GM19351 (cell line): ENCODE results near the gene SFSWAP.
"Not testable (repeated sequence)": the region's sequence is repeated elsewhere in the genome, so short reads cannot be mapped to it uniquely, and the experiment has no call there.

Experiments
- ATAC-seq: cut with Tn5 transposase; IDR thresholded peaks from one replicate; pipeline ENCODE4 v1.9.1; 2021; ENCODE audit warnings: mild to moderate bottlenecking, moderate library complexity; ENCODE audit not compliant: unreplicated experiment

SFSWAP gene

GRCh38 chr12:131679186-131679585 lies 31.7 kb upstream of the SFSWAP start:
- not testable (repeated sequence) for ATAC-seq

DNA sequence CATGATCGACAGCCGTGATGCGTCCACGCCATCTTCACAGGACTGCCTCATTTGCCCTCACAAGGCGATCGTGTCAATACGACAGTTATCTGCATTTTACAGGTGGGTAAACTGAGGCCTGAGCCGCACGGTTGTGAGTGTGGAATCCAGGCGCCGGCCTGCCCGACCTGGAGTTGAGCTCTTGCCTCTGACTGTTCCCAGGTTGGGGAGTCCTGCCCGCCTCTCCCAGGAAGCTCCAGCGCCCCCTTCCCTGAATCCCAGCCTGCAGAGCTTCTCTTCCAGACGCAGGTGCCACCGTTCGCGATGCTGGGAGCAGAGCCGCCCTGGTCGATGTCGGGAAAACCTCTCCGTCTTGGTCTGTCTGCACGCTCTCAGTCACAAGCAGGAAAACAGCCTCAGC lies 31.1 kb upstream of the SFSWAP start:
- ATAC-seq, result not testable (repeated sequence)

GRCh38 chr12:131680392-131681256 lies 30.3 kb upstream of the SFSWAP start:
- not testable (repeated sequence) for ATAC-seq

DNA sequence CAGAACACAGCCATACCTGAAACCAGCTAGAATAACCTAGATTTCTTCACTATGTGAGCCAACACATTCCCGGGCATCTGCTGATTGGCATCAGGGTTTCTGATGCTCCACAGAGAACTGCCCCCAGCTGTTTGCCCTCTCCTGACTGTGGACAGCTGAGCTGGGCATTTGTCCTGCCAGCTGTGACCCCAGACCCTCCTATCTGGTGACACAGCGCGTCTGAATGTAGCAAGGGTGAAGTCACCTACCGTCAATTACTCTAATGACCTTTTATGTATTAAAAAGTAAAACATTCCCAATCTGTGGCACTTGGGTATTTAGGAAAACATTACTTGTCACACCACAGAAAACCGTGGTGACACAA lies 29.7 kb upstream of the SFSWAP start:
- ATAC-seq, result no peak

DNA sequence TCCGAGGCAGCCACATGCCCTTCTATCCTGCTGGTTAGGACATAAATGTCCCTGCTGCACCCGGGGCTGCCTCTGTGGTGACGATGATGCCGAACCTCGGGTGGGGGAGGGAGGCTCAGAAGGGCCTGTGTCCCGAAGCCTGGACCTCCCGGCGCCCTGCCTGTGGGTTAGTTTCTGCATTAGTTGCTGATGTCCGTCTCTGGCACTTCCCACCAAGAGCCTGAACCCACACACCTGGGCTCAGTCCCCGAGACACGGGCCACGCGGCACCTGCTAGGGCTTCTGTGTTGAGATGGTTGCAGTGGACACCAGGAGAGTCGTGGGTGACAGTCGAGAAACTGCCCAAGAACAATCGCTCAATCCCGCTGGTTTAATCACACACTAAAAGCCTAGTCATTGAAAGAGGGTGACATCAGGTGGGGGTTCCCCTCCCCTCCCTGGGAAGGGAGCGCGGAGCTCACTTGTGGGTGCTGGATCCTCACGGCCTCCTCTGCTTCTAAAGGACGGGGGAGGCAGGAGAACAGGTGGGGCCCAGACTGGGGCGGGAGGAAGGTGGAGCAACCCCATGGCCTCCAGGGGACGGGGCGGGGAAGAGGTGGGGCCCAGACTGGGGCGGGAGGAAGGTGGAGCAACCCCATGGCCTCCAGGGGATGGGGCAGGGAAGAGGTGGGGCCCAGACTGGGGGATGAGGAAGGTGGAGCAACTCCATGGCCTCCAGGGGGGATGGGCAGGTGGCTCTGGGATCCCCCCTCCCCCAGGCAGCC lies 29.0 kb upstream of the SFSWAP start:
- peak; percentile 99 for ATAC-seq

DNA sequence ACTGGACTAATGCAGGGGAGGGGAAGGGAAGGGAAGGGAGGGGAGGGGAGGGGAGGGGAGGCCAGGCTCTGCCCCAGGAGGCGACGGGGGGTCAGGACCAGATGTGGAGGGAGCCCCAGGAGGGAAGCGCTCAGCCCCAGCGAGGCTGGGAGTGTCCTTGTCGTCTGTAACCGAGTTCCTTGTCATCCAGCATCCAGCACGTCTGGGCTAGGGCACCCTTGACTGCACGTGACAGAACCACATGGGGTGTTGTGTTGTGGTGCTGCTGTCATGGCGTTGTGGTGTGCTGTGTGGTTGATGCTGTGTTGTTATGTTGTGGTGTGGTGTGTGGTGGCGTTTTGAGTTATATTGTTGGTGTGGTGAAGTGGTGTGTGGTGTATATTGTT lies 28.4 kb upstream of the SFSWAP start:
- no peak for ATAC-seq

GRCh38 chr12:131683266-131684014 lies 27.4 kb upstream of the SFSWAP start:
- no peak for ATAC-seq

GRCh38 chr12:131684015-131684725 lies 26.7 kb upstream of the SFSWAP start:
- ATAC-seq, result no peak

DNA sequence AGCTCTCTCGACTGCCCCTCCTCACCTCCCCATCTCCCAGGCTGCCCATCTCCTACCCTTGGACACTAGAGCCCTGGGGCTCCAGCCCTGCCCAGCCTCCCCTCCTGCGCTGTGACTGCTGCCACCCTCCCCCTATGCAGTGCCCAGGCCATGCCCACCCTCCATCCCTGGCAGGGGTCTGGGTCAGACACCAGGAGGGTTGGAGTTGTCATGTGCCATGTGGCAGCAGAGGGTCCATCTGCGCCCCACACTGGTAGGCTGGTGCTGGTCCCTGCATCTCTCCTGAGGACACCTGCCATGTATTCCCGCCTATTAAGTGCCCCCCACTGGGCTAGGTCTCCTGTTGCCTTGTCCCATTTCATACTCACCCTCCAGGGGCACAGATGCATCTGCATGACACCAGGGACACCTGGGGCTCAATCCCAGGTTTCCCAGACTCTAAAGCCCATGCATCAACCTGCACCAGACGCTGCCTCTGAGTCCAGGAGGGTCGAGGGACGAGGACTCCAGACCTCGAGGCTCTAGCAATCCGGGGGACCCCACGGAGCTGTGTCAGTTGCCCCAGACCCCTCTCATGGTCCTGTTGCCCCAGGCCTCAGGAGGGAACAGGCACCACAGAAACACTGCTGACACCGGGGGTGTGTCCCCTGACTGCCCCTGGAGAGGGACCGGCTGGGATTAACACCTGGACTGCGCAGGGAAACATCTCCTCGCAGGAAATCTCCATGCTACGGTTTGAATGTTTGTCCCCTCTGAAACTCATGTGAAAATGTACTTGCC lies 23.4 kb upstream of the SFSWAP start:
- ATAC-seq, result no peak

GRCh38 chr12:131688131-131688844 lies 22.6 kb upstream of the SFSWAP start:
- no peak for ATAC-seq

GRCh38 chr12:131688845-131689154 lies 22.1 kb upstream of the SFSWAP start:
- no peak for ATAC-seq

DNA sequence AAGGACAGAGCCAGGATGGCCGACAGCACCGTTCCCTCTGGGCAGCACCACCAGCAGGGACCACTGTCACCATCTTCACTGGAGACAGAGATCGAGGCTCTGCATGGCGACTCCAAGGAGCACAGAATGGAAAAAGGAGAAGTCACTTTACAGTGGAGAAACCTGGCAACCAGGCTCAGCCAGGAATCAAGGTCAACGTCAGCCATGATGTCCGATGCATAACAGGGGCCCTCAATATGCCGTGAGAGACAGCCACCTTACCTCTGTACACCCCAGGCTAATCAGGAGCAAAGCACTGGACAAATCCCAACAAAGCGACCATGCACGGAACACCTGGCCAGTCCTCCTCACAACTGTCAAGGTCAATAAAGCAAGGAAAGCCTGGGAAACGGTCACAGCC lies 20.6 kb upstream of the SFSWAP start:
- no peak for ATAC-seq

DNA sequence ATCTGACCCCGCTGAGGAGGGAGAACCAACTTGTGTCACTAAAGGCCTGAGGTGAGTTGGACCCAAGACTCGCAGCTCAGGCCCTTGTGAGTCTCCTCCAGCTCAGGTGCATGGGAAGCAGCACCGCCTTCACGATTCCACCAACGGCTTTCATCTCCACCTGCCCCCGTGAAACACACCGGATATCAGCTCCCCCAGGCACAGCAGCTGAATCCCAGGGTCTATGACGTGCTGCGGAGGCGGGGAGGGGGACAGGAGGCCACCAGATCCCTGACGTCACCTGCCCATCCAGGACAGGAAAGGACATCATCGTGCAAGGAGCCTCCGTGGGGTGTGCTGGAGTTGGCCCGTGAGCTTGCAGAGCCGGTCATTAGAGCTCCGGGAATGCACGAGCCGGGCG lies 18.5 kb upstream of the SFSWAP start:
- ATAC-seq, result no peak

- no peak for ATAC-seq
Observed at GRCh38 chr12:131693149-131693548, 17.7 kb upstream of the SFSWAP start.

- no peak for ATAC-seq
Observed at GRCh38 chr12:131694116-131694838, 16.6 kb upstream of the SFSWAP start.

DNA sequence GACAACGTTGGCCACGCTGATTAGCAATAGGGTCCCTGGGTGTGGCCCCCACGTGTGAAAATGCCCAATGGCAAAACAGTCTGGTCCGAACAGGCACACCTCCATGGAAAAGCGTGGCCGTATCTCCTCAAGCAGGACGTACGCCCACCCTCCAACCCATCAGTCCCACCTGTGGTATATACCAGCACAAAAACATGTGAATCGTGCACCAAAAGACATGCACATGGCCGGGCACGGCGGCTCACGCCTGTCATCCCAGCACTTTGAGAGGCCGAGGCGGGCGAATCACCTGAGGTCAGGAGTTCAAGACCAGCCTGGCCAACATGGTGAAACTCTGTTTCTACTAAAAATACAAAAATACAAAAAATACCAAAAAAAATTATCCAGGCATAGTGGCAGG lies 14.9 kb upstream of the SFSWAP start:
- ATAC-seq, result no peak

GRCh38 chr12:131698286-131698685 lies 12.6 kb upstream of the SFSWAP start:
- ATAC-seq, result no peak

GRCh38 chr12:131699434-131699833 lies 11.5 kb upstream of the SFSWAP start:
- no peak for ATAC-seq

- ATAC-seq, result no peak
Observed at GRCh38 chr12:131700271-131700670, 10.6 kb upstream of the SFSWAP start.
